Mucosa of descending colon (tissue), 3 donors: ENCODE data around the gene TRAIP. TPM values are rescaled to one million over a fixed set of nuclear protein-coding genes. Genes with fewer than 3 reads are reported as not detected.

Source experiments
- ATAC-seq: fragments of 200-7000 bp; cut with Tn5 transposase; one replicate; pipeline ENCODE4 v1.9.1; 2020; ENCODE audit warnings: mild to moderate bottlenecking, moderate library complexity
- DNase-seq, 3 donors: peaks; one replicate each; pipeline ENCODE4 v3.0.0-alpha.2; 2020
- H3K36me3 ChIP-seq: fragments of 200-600 bp; one replicate; pipeline ENCODE4 v1.8.0; 2021; ENCODE audit warnings: low read depth, mild to moderate bottlenecking
- H3K4me1 ChIP-seq: fragments of 200-600 bp; one replicate; pipeline ENCODE4 v1.8.0; 2021; ENCODE audit warnings: low read depth, mild to moderate bottlenecking
- H3K4me3 ChIP-seq: fragments of 200-600 bp; one replicate; pipeline ENCODE4 v1.8.0; 2021; ENCODE audit warnings: mild to moderate bottlenecking
- H3K9me3 ChIP-seq: fragments of 200-600 bp; one replicate; pipeline ENCODE4 v1.8.0; 2021; ENCODE audit warnings: mild to moderate bottlenecking
- CTCF ChIP-seq: fragments of 200-600 bp; IDR thresholded peaks from one replicate; pipeline ENCODE4 v1.8.0; 2022; ENCODE audit warnings: antibody characterized with exemption, mild to moderate bottlenecking
- intact Hi-C, 2 donors: fragments of 100-400 bp; cut with DNase I in 1 of 2; cut with micrococcal nuclease in 1 of 2; formaldehyde crosslinking; loops; one replicate each; pipeline versions ENCODE4 v1.11.0 to v1.11.1; 2022; cut with DNase I, micrococcal nuclease
- microRNA-seq: library from miRNA; unstranded; fragments of <30 nt; microRNA quantifications from one replicate; pipeline ENCODE4, GENCODE V29; 2019
- total RNA-seq, 3 donors: library from RNA; stranded (reverse); fragmentation: NEBNext Ultra II Directional in 2 of 3; extraction: Animal tissue kit (Norgen Biotek cat#: 25700) in 2 of 3; gene quantifications; one replicate each; pipeline versions ENCODE4 v1.2.1 to v1.2.4, GENCODE V29; 2021 to 2023
- donor health status: DM: no; HTN: no; CAD: no; lungs with moderate emphysema.
- donor health status: DM: no; HTN: no; CAD: no.
- donor health status: DM: no; HTN: yes; CAD: no.

Gene TRAIP
- total RNA-seq, 3 donors from 2014 or later: 2.6 to 5.4 (median 4.0) TPM

GRCh38 chr3:49780080-49780974, 76.0 kb downstream of the TRAIP start:
- no peak for TF ChIP-seq CTCF
- Histone ChIP-seq H3K9me3 (no peaks in the 10 kb centered on the region), H3K4me3 (no peak overlapping the region), H3K36me3 (peaks cover 5% of the 10 kb centered on the region), H3K4me1 (peaks cover 31% of the 10 kb centered on the region)
- peak; percentile 67 for ATAC-seq
- intact Hi-C loops: no loop called here
- DNase-seq: no peak

- TF ChIP-seq CTCF: no peak
- ATAC-seq (no peak), DNase-seq (no peak)
- Histone ChIP-seq H3K4me1 (peaks cover 23% of the 10 kb centered on the region), H3K4me3 (no peak overlapping the region), H3K36me3 (peaks cover 5% of the 10 kb centered on the region), H3K9me3 (no peaks in the 10 kb centered on the region)
- intact Hi-C loops: no loop called here
Measured at GRCh38 chr3:49779358-49780079, 76.8 kb downstream of the TRAIP start.

Small RNA genes within 50 kb of the gene (microRNA-seq; reads per million reads assigned to microRNA genes)
- gene MIR5193: not detected

Other genes starting within 250 kb of the TRAIP start
- 100 to 1,000 TPM; 110 to 176 (median 142) TPM for gene APEH, start 182.2 kb downstream of the TRAIP start, total RNA-seq
- gene MST1, start 167.1 kb downstream of the TRAIP start, total RNA-seq: 10 to 100 TPM; 16.8 to 55.9 (median 18.8) TPM
- gene RNF123, start 167.0 kb downstream of the TRAIP start, total RNA-seq: 10 to 100 TPM; 45.5 to 58.1 (median 51.0) TPM
- gene AMIGO3, start 136.9 kb downstream of the TRAIP start, total RNA-seq: not detected
- gene GMPPB, start 132.6 kb downstream of the TRAIP start, total RNA-seq: 10 to 100 TPM; 36.0 to 60.5 (median 47.4) TPM
- gene IP6K1, start 70.0 kb downstream of the TRAIP start, total RNA-seq: 10 to 100 TPM; 33.1 to 52.5 (median 39.5) TPM
- gene CDHR4, start 56.7 kb downstream of the TRAIP start, total RNA-seq: under 1 TPM in 1 of 3 donors, not detected in 2; 0.38 TPM
- 1 to 10 TPM in 2 of 3 donors, under 1 TPM in 1; 0.58 to 2.8 (median 1.6) TPM for gene INKA1, start 53.3 kb downstream of the TRAIP start, total RNA-seq
- 100 to 1,000 TPM in 2 of 3 donors, 10 to 100 TPM in 1; 90.3 to 192 (median 139) TPM for gene UBA7, start 42.6 kb downstream of the TRAIP start, total RNA-seq
- not detected for gene CAMKV, start 13.3 kb upstream of the TRAIP start, total RNA-seq
- gene MST1R, start 47.3 kb upstream of the TRAIP start, total RNA-seq: 100 to 1,000 TPM in 2 of 3 donors, 10 to 100 TPM in 1; 76.2 to 153 (median 124) TPM
- 10 to 100 TPM in 1 of 3 donors, 1 to 10 TPM in 2; 6.9 to 13.3 (median 7.9) TPM for gene MON1A, start 73.2 kb upstream of the TRAIP start, total RNA-seq
- 100 to 1,000 TPM in 2 of 3 donors, 10 to 100 TPM in 1; 75.6 to 124 (median 112) TPM for gene RBM6, start 83.6 kb upstream of the TRAIP start, total RNA-seq
- 100 to 1,000 TPM; 128 to 183 (median 158) TPM for gene RBM5, start 232.4 kb upstream of the TRAIP start, total RNA-seq